ENCODE results near the gene BORA. TPM values are rescaled to one million over a fixed set of nuclear protein-coding genes. Genes with fewer than 3 reads are reported as not detected.

Gene BORA
- total RNA-seq, 1 donor from 2014 or later: 8.8 TPM

DNA sequence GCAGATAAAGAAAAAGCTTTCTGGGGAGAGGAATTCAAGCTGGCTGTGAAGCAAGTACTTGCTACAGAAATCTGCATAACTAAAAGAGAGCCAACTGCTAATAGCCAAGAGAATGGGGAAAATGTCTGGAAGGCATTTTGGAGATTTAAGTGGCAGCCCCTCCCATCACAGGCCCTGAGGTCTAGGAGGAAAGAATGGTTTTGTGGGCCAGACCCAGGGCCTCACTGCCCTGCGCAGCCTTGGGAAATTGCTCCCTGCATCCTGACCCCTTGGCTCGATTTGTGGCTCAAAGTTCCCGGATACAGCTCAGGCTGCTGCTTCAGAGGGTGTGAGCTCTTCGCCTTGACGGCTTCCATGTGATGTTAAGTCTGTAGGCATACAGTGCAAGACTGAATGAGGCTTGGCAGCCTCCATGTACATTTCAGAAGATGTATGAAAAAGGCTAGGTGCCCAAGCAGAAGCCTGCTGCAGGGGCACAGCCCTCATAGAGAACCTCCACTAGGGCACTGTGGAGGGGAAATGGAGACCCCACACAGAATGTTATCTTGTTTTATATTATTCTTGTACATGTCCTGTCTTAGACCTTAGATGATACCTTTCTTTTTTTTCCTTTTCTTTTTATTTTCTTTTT lies 34.7 kb upstream of the BORA start:
- no peak for TF ChIP-seq CTCF (IDR thresholded peaks at IDR 0.05; ENCODE audit: unreplicated experiment)
- H3K27me3 Mint-ChIP-seq (ENCODE audit: low read depth): no peaks in the 10 kb centered on the region
- peaks cover 3% of the 10 kb centered on the region for H3K36me3 Mint-ChIP-seq
- H3K9me3 Mint-ChIP-seq: peaks cover 17% of the 10 kb centered on the region
- no peak overlapping the region for H3K27ac Mint-ChIP-seq
- peaks cover 24% of the 10 kb centered on the region for H3K4me1 Mint-ChIP-seq
- no peak overlapping the region for H3K4me3 Mint-ChIP-seq
- no peak for DNase-seq (ENCODE audit: low spot score in 2 of 2, unreplicated experiment in 2 of 2)

- peaks cover 3% of the 10 kb centered on the region for H3K36me3 Mint-ChIP-seq
- no peak overlapping the region for H3K4me3 Mint-ChIP-seq
- H3K4me1 Mint-ChIP-seq: peaks cover 24% of the 10 kb centered on the region
- no peak for TF ChIP-seq CTCF (IDR thresholded peaks at IDR 0.05; ENCODE audit: unreplicated experiment)
- peaks cover 19% of the 10 kb centered on the region for H3K9me3 Mint-ChIP-seq
- no peaks in the 10 kb centered on the region for H3K27me3 Mint-ChIP-seq (ENCODE audit: low read depth)
- DNase-seq (ENCODE audit: low spot score in 2 of 2, unreplicated experiment in 2 of 2): no peak
- no peak overlapping the region for H3K27ac Mint-ChIP-seq
Measured at GRCh38 chr13:72693832-72694231, 33.9 kb upstream of the BORA start.

DNA sequence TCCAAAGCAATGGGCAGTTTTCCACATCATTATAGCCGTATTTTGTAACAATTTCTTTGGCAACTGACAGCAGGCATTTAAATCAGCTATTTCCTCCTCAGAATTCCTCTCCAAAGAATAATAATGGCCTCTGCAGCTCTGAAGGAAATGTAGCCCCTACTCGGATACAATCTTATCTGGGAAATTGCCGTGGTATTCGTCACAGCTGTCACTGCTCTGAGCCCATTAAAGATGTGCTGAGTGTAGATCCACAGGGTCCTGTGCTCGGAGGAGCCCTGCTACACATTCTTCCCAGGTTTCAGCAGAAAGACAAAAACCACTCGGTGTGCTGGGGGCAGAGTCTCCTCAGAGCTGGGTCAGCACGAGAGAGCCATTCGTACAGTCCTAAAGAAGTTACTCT lies 33.4 kb upstream of the BORA start:
- Mint-ChIP-seq H3K9me3 (peaks cover 19% of the 10 kb centered on the region), H3K4me1 (peaks cover 24% of the 10 kb centered on the region), H3K4me3 (no peak overlapping the region), H3K27ac (peak overlapping the region; percentile 15), H3K36me3 (peaks cover 3% of the 10 kb centered on the region), H3K27me3 (ENCODE audit: low read depth) (no peaks in the 10 kb centered on the region)
- no peak for TF ChIP-seq CTCF (IDR thresholded peaks at IDR 0.05; ENCODE audit: unreplicated experiment)
- DNase-seq (ENCODE audit: low spot score in 2 of 2, unreplicated experiment in 2 of 2): no peak

GRCh38 chr13:72696579-72696978 lies 31.1 kb upstream of the BORA start:
- Mint-ChIP-seq H3K27me3 (ENCODE audit: low read depth) (no peaks in the 10 kb centered on the region), H3K4me3 (no peak overlapping the region), H3K9me3 (peaks cover 13% of the 10 kb centered on the region), H3K27ac (no peak overlapping the region), H3K36me3 (no peaks in the 10 kb centered on the region), H3K4me1 (peaks cover 24% of the 10 kb centered on the region)
- DNase-seq (ENCODE audit: low spot score in 2 of 2, unreplicated experiment in 2 of 2): no peak
- peak; percentile 50 for TF ChIP-seq CTCF (IDR thresholded peaks at IDR 0.05; ENCODE audit: unreplicated experiment)

DNA sequence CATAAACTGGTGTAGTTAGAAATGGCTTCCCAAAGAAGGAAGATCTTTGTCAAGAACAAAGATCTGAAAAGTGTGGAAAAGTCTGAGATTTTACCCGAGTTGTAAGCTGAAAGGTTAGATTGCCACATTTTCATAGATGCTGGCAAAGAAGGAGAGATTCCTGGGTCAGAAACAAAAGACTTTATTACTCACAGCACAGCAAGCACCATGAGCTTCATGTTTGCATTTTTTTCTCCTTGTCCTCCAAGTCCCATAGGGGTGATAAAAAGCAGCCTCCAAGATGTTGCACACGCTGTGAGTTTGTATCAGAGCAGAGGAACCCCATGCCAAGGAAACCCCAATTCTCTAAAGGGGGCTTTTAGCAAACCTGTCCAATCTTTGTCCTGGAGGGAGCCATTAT lies 29.6 kb upstream of the BORA start:
- H3K36me3 Mint-ChIP-seq: no peaks in the 10 kb centered on the region
- peaks cover 7% of the 10 kb centered on the region for H3K9me3 Mint-ChIP-seq
- H3K4me3 Mint-ChIP-seq: no peak overlapping the region
- no peaks in the 10 kb centered on the region for H3K27me3 Mint-ChIP-seq (ENCODE audit: low read depth)
- TF ChIP-seq CTCF (IDR thresholded peaks at IDR 0.05; ENCODE audit: unreplicated experiment): no peak
- peaks cover 24% of the 10 kb centered on the region for H3K4me1 Mint-ChIP-seq
- H3K27ac Mint-ChIP-seq: no peak overlapping the region
- DNase-seq (ENCODE audit: low spot score in 2 of 2, unreplicated experiment in 2 of 2): no peak

DNA sequence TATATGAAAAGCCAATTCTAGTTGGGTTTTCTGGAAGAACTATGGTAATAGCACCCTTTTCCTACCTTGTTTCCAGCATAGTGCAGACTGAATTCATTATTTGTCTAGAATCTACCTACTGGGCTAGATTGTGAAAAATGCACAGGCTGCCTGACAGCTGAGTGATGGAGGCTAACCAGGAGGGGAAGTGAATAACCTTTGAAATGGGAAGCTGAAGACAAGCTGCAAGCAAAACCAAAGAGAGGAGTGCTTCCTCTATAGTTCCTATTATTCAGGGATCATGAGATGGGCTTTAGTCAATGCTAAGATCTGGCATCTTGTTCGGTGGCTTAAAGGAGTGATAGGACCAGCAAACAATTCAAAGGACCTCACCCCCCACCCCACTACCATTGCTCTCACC lies 27.2 kb upstream of the BORA start:
- Mint-ChIP-seq H3K27ac (no peak overlapping the region), H3K4me3 (no peak overlapping the region), H3K4me1 (peaks cover 7% of the 10 kb centered on the region), H3K27me3 (ENCODE audit: low read depth) (no peaks in the 10 kb centered on the region), H3K9me3 (peaks cover 8% of the 10 kb centered on the region), H3K36me3 (peaks cover 6% of the 10 kb centered on the region)
- no peak for TF ChIP-seq CTCF (IDR thresholded peaks at IDR 0.05; ENCODE audit: unreplicated experiment)
- no peak for DNase-seq (ENCODE audit: low spot score in 2 of 2, unreplicated experiment in 2 of 2)

All from mesothelial cell of epicardium (in vitro differentiated cells).